GM12878 (cell line): ENCODE data around the gene GRIN2A.

ENCODE experiments used
- CEBPB ChIP-seq, 2 experiments: fragments of 150-350 bp in 1 of 2; IDR thresholded peaks; 2 replicates each; pipeline ENCODE4 v1.6.1; 2012 to 2014; ENCODE audit warnings: low read depth in 2 of 2, low read length in 2 of 2, borderline replicate concordance in 1 of 2, inconsistent platforms in 1 of 2
- ESRRA ChIP-seq: IDR thresholded peaks from 2 replicates; pipeline ENCODE4 v1.6.1; 2012; ENCODE audit warnings: mild to moderate bottlenecking, low read length, improper control_type of control experiment
- JUND ChIP-seq: IDR thresholded peaks from 2 replicates; pipeline ENCODE4 v1.6.1; 2012; ENCODE audit warnings: low read depth, mild to moderate bottlenecking, low read length, improper control_type of control experiment, moderate library complexity
- POLR2A ChIP-seq: IDR thresholded peaks from 2 replicates; pipeline ENCODE4 v1.6.1; 2011; ENCODE audit warnings: low read depth, mild to moderate bottlenecking, low read length
- POLR2AphosphoS5 ChIP-seq: IDR thresholded peaks from 2 replicates; pipeline ENCODE4 v1.6.1; 2011; ENCODE audit warnings: mild to moderate bottlenecking, low read length, inconsistent platforms
- REST ChIP-seq: IDR thresholded peaks from 2 replicates; pipeline ENCODE4 v1.6.1; 2012; ENCODE audit warnings: mild to moderate bottlenecking, low read depth, low read length
- TAF1 ChIP-seq: IDR thresholded peaks from 2 replicates; pipeline ENCODE4 v1.6.1; 2011; ENCODE audit warnings: mild to moderate bottlenecking, low read depth, low read length, borderline replicate concordance
- ZNF207 ChIP-seq: fragments of 450-650 bp; IDR thresholded peaks from 2 replicates; pipeline ENCODE4 v1.6.1; 2014; ENCODE audit warnings: antibody characterized with exemption, mild to moderate bottlenecking, borderline replicate concordance
- ZNF24 ChIP-seq: fragments of 450-650 bp; IDR thresholded peaks from 2 replicates; pipeline ENCODE4 v1.6.1; 2017; ENCODE audit warnings: antibody characterized with exemption, mild to moderate bottlenecking
- ZNF274 ChIP-seq: IDR thresholded peaks from one replicate; pipeline ENCODE4 v1.8.0; 2011; ENCODE audit not compliant: insufficient read length, insufficient read depth
- ZNF622 ChIP-seq: fragments of 450-650 bp; IDR thresholded peaks from 2 replicates; pipeline ENCODE4 v1.6.1; 2017; ENCODE audit warnings: mild to moderate bottlenecking, inconsistent platforms
- TF ChIP-seq, protein P1 (sequence below): IDR thresholded peaks from 2 replicates; pipeline ENCODE4 v1.6.1; 2011; ENCODE audit warnings: borderline replicate concordance, low read depth, mild to moderate bottlenecking, moderate library complexity, low read length; ENCODE audit not compliant: insufficient read depth, poor library complexity, severe bottlenecking
- TF ChIP-seq, protein P2 (sequence below), 3 experiments: IDR thresholded peaks in 2 of 3; conservative IDR thresholded peaks in 1 of 3; 2 replicates each; pipeline ENCODE4 v1.5.1; 2011; ENCODE audit warnings: low read depth in 3 of 3, low read length in 3 of 3, mild to moderate bottlenecking in 3 of 3, control low read depth in 2 of 3, moderate library complexity in 2 of 3, inconsistent platforms in 1 of 3, mixed read lengths in 1 of 3; ENCODE audit not compliant: control insufficient read depth in 2 of 3, insufficient read depth in 1 of 3; ENCODE audit errors: extremely low read depth in 1 of 3

DNA sequence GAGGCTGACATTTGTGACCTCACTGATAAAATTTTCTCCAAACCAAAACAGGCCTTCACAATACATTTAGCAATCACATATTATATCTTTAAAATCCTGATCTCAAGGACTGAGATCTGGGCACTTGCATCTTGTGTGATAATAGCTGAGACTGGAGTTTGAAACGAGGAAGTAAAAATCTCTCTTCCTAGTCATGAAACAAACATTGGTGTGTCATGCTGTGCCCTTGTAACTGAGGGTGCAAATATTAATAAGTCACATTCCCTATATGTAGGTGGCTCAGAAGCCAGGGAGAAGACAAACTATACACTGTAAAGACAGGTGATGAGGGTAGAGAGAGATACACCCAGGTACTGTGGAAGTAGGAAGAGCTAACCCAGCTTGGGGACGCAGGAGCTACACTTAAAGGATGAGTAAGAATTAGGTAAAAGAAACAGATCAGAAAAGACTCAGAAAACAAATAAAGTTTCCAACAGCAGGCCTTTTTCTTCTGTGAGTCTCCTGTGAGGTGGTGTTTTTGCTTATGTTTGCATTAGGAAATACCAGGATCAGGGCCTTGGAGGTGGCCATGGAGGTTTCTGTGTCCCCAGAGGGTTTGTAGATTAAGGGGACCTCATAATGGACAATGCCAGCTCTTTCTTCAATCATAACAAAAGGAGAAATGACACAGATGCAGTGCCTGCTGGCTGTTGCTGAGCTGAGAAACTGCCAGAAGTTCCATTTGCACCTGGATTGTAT lies 335.7 kb downstream of the GRIN2A start:
- TF ChIP-seq TAF1 (no peak), CEBPB (IDR thresholded peaks at IDR 0.05; ENCODE audit: borderline replicate concordance in 1 of 2, low read depth in 2 of 2, low read length in 2 of 2) (no peak), JUND (no peak), ZNF622 (no peak), ZNF207 (no peak), ESRRA (no peak), POLR2A (no peak), ZNF274 (no peak), ZNF24 (no peak), POLR2AphosphoS5 (no peak), REST (no peak)
- TF ChIP-seq, protein P1, sequence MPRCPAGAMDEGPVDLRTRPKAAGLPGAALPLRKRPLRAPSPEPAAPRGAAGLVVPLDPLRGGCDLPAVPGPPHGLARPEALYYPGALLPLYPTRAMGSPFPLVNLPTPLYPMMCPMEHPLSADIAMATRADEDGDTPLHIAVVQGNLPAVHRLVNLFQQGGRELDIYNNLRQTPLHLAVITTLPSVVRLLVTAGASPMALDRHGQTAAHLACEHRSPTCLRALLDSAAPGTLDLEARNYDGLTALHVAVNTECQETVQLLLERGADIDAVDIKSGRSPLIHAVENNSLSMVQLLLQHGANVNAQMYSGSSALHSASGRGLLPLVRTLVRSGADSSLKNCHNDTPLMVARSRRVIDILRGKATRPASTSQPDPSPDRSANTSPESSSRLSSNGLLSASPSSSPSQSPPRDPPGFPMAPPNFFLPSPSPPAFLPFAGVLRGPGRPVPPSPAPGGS, result no peak
- TF ChIP-seq, protein P2, sequence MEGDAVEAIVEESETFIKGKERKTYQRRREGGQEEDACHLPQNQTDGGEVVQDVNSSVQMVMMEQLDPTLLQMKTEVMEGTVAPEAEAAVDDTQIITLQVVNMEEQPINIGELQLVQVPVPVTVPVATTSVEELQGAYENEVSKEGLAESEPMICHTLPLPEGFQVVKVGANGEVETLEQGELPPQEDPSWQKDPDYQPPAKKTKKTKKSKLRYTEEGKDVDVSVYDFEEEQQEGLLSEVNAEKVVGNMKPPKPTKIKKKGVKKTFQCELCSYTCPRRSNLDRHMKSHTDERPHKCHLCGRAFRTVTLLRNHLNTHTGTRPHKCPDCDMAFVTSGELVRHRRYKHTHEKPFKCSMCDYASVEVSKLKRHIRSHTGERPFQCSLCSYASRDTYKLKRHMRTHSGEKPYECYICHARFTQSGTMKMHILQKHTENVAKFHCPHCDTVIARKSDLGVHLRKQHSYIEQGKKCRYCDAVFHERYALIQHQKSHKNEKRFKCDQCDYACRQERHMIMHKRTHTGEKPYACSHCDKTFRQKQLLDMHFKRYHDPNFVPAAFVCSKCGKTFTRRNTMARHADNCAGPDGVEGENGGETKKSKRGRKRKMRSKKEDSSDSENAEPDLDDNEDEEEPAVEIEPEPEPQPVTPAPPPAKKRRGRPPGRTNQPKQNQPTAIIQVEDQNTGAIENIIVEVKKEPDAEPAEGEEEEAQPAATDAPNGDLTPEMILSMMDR (IDR thresholded peaks at IDR 0.05 in 2 of 3, conservative IDR thresholded peaks at IDR 0.05 in 1 of 3; ENCODE audit: control insufficient read depth in 2 of 3, extremely low read depth in 1 of 3, insufficient read depth in 1 of 3, low read depth in 3 of 3, low read length in 3 of 3), result no peak; a peak in 1 of 6 replicates
